HUDEP-2 (cell line): ENCODE data around the gene PNMA8B.
"Not testable (repeated sequence)": the region's sequence is repeated elsewhere in the genome, so short reads cannot be mapped to it uniquely, and the experiment has no call there.

Experiments used
- DNase-seq, 76 experiments: peaks; one replicate each; lab custom pipeline; 2025; ENCODE audit not compliant: unreplicated experiment in 76 of 76; lab: John Stamatoyannopoulos, UW

Gene PNMA8B

GRCh38 chr19:46495786-46496099 is at the start of gene PNMA8B:
Gene PNMA8B (minus strand): TSS chr19:46495867. CDS start chr19:46495465, 402 bp downstream.
- DNase-seq, result no peak

- DNase-seq, result no peak
These were observed 49.0 kb upstream of the PNMA8B start for GRCh38 chr19:46544651-46545050.

DNA sequence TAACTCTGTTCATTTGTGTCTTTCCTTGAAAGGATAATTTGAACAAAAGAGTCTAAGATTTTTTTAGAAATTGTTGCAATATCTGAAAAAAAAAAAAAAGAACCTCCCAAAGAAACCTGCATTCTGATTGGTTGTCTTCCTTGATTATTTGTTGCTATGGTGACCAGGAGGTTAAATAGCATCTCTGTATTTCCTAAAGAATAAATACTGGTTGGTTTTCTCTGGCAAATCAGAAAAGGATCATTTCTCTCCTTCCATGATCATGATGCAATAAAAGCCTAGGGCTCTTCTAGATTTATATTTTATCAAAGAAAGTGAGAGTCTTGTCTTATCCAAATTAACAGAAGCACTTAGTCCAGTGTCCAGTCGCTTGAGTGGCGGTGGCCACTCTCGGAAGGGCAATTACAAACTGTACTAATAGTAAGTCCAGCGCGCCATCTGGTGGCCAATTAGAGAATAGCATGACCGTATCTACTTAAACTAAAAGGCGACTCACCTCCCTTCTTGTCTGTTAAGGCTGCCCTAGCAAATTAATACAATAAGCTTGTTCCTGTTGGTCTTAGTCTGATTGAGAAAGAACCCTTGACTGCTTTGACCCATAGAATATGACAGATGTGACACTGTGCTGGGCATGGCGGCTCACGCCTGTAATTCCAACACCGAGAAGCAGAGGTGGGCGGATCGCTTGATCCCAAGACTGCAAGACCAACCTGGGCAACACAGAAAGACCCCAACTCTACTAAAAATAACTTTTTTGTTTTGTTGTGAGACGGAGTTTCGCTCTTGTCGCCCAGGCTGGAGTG is 47.0 kb upstream of the PNMA8B start:
- peak in 71 of 76 experiments; percentile 21 to 86 (median 66) for DNase-seq

GRCh38 chr19:46537136-46538097 is 41.8 kb upstream of the PNMA8B start:
- peak in 38 of 76 experiments; percentile 5 to 69 (median 38) for DNase-seq

- DNase-seq, result no peak
These were observed 40.7 kb upstream of the PNMA8B start for GRCh38 chr19:46536391-46536790.

- DNase-seq, result no peak
These were observed 38.0 kb upstream of the PNMA8B start for GRCh38 chr19:46533621-46534081.

DNA sequence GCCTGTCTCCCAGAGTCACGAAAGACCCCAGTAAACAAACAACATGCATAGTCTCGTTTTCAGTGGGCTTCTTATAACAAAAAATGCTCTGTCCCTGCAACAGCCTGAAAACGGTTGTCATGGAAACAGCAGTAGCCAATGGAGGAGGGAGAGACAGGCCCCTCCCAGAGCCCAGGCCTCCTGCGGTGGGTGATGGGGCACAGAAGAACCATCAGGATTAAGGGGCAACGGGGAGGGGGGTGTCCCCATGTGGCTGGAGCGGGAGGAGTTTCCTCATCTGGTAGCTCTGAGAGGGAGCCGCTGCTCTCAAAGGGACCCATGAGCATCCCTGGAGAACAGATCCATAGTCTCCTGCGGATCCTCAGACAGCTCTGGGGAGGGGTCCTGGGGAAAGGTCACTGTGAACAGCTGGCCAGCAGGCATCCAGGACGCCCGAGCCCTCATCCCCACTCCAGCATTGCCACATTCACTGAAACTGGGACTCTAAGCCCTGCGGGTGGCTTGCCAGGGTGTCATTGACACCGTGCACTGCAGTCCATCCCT is 37.5 kb upstream of the PNMA8B start:
- no peak for DNase-seq

- DNase-seq, result peak in 1 of 76 experiments; percentile 12
These were observed 35.0 kb upstream of the PNMA8B start for GRCh38 chr19:46530636-46531035.

- peak in 61 of 76 experiments; percentile 11 to 76 (median 49) for DNase-seq
These were observed 34.2 kb upstream of the PNMA8B start for GRCh38 chr19:46529622-46530451.

- DNase-seq, result no peak
These were observed 33.2 kb upstream of the PNMA8B start for GRCh38 chr19:46528601-46529590.

GRCh38 chr19:46526801-46527200 is 31.1 kb upstream of the PNMA8B start:
- DNase-seq, result not testable (repeated sequence)

- no peak for DNase-seq
These were observed 28.6 kb upstream of the PNMA8B start for GRCh38 chr19:46524308-46524707.

- DNase-seq, result not testable (repeated sequence)
These were observed 27.3 kb upstream of the PNMA8B start for GRCh38 chr19:46522988-46523387.

- no peak for DNase-seq
These were observed 25.7 kb upstream of the PNMA8B start for GRCh38 chr19:46521241-46521868.

DNA sequence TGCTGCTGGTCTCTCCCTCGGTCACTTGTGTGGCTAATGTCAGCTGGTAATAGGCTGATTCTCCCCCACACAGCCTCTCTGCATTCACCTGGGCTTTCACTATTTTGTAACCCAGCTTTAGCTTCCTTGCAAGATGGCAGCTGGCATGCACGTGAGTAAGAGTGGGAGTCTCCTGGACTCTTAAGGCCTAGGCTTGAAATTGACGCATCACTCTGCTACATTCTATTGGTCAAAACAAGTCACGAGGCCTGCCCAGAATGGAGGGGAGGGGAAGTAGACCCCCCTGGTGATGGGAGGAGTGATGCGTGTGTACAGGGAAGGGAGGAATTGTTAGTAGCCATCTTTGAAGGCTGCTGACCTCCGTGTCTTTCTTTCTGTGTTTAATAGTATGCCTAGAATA is 24.9 kb upstream of the PNMA8B start:
- DNase-seq, result no peak

GRCh38 chr19:46517471-46517870 is 21.8 kb upstream of the PNMA8B start:
- DNase-seq, result no peak

- peak in 13 of 76 experiments; percentile 6 to 43 (median 22) for DNase-seq
These were observed 20.2 kb upstream of the PNMA8B start for GRCh38 chr19:46515879-46516350.

DNA sequence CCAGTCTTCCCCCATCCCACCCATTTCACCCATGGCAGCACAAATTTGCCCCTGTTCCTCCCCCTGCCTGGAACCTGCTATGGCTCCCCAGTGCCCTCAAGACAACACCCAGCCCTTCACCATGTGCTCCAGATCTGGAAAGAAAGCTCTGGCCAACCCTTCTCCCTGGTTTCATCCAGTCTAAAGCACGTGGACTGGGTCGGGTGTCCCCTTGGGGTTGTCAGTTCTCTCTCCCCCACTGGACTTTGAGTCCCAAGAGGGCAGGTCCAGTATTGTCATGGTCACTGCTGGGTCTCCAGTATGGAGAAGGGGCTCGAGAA is 19.6 kb upstream of the PNMA8B start:
- DNase-seq, result no peak
